ENCODE results near the gene G3BP1.
"Not testable (repeated sequence)": the region's sequence is repeated elsewhere in the genome, so short reads cannot be mapped to it uniquely, and the experiment has no call there.

Gene G3BP1

GRCh38 chr5:151757233-151758140 lies 14.3 kb upstream of the G3BP1 start:
- DNase-seq, result no peak

GRCh38 chr5:151758141-151758429 lies 13.7 kb upstream of the G3BP1 start:
- no peak for DNase-seq

- DNase-seq, result peak; percentile 84
Observed at GRCh38 chr5:151758430-151759241, 13.1 kb upstream of the G3BP1 start, which contains the start of gene ATOX1. Gene ATOX1, minus strand, starts transcription at chr5:151758631. Its CDS starts 80 bp downstream, at chr5:151758551.

GRCh38 chr5:151764801-151765200 lies 7.0 kb upstream of the G3BP1 start:
- no peak for DNase-seq

- DNase-seq, result no peak
Observed at GRCh38 chr5:151766975-151767374, 4.8 kb upstream of the G3BP1 start.

- DNase-seq, result peak; percentile 18
Observed at GRCh38 chr5:151770383-151771258, 1.1 kb upstream of the G3BP1 start.

- DNase-seq, result no peak
Observed at GRCh38 chr5:151772029-151772845, 483 bp downstream of the G3BP1 start.

- no peak for DNase-seq
Observed at GRCh38 chr5:151772846-151773561, 1.2 kb downstream of the G3BP1 start.

GRCh38 chr5:151773951-151774350 lies 2.2 kb downstream of the G3BP1 start:
- DNase-seq, result no peak

GRCh38 chr5:151775025-151775606 lies 3.4 kb downstream of the G3BP1 start:
- DNase-seq, result no peak

- DNase-seq, result no peak
Observed at GRCh38 chr5:151779531-151780125, 7.9 kb downstream of the G3BP1 start.

- DNase-seq, result no peak
Observed at GRCh38 chr5:151780348-151780747, 8.6 kb downstream of the G3BP1 start.

GRCh38 chr5:151781201-151781600 lies 9.4 kb downstream of the G3BP1 start:
- no peak for DNase-seq

GRCh38 chr5:151783664-151784063 lies 11.9 kb downstream of the G3BP1 start:
- DNase-seq, result not testable (repeated sequence)

GRCh38 chr5:151784141-151784540 lies 12.4 kb downstream of the G3BP1 start:
- no peak for DNase-seq

- DNase-seq, result no peak
Observed at GRCh38 chr5:151786468-151786867, 14.7 kb downstream of the G3BP1 start.

GRCh38 chr5:151787817-151788216 lies 16.1 kb downstream of the G3BP1 start:
- no peak for DNase-seq

GRCh38 chr5:151793358-151793757 lies 21.6 kb downstream of the G3BP1 start:
- no peak for DNase-seq

GRCh38 chr5:151795426-151795825 lies 23.7 kb downstream of the G3BP1 start:
- DNase-seq, result no peak

- DNase-seq, result no peak
Observed at GRCh38 chr5:151798674-151799073, 26.9 kb downstream of the G3BP1 start.

- no peak for DNase-seq
Observed at GRCh38 chr5:151799407-151799806, 27.7 kb downstream of the G3BP1 start.
